ENCODE measurements around the gene FOXD2. TPM values are rescaled to one million over a fixed set of nuclear protein-coding genes. Genes with fewer than 3 reads are reported as not detected.

Gene FOXD2
- total and polyA plus RNA-seq, 2 experiments from 2014 or later, result 0.02 TPM; not detected in 1

- peak; percentile 21 to 55 for DNase-seq (ENCODE audit: low read depth in 1 of 2, low spot score in 1 of 2)
- Histone ChIP-seq H3K27me3 (peaks cover 100% of the 10 kb centered on the region), H3K9me3 (ENCODE audit: low read depth) (no peaks in the 10 kb centered on the region), H3K4me3 (peak overlapping the region; percentile 4), H3K4me1 (ENCODE audit: low read depth) (peaks cover 3% of the 10 kb centered on the region), H3K27ac (no peak overlapping the region), H3K36me3 (no peaks in the 10 kb centered on the region)
- no peak for TF ChIP-seq CTCF (IDR thresholded peaks at IDR 0.05; ENCODE audit: low read depth, low read length)
Observed at GRCh38 chr1:47444562-47445465, 7.0 kb downstream of the FOXD2 start.

- H3K9me3 ChIP-seq (ENCODE audit: low read depth), result no peaks in the 10 kb centered on the region
- H3K27me3 ChIP-seq, result peaks cover 100% of the 10 kb centered on the region
- TF ChIP-seq CTCF (IDR thresholded peaks at IDR 0.05; ENCODE audit: low read depth, low read length), result no peak
- H3K4me1 ChIP-seq (ENCODE audit: low read depth), result peaks cover 3% of the 10 kb centered on the region
- no peaks in the 10 kb centered on the region for H3K36me3 ChIP-seq
- DNase-seq (ENCODE audit: low read depth in 1 of 2, low spot score in 1 of 2), result no peak
- no peak overlapping the region for H3K27ac ChIP-seq
- H3K4me3 ChIP-seq, result no peak overlapping the region
Observed at GRCh38 chr1:47445823-47446550, 8.1 kb downstream of the FOXD2 start.

- peaks cover 96% of the 10 kb centered on the region for H3K27me3 ChIP-seq
- TF ChIP-seq CTCF (IDR thresholded peaks at IDR 0.05; ENCODE audit: low read depth, low read length), result no peak
- no peak overlapping the region for H3K27ac ChIP-seq
Observed at GRCh38 chr1:47448462-47449222, 10.8 kb downstream of the FOXD2 start.

GRCh38 chr1:47449822-47450552 is 12.1 kb downstream of the FOXD2 start:
- H3K27me3 ChIP-seq, result peaks cover 84% of the 10 kb centered on the region
- peak; percentile 60 for TF ChIP-seq CTCF (IDR thresholded peaks at IDR 0.05; ENCODE audit: low read depth, low read length)
- H3K4me3 ChIP-seq, result no peak overlapping the region
- H3K9me3 ChIP-seq (ENCODE audit: low read depth), result no peaks in the 10 kb centered on the region
- H3K36me3 ChIP-seq, result no peaks in the 10 kb centered on the region
- no peak overlapping the region for H3K27ac ChIP-seq
- DNase-seq (ENCODE audit: low read depth in 1 of 2, low spot score in 1 of 2), result peak; percentile 43 to 56
- H3K4me1 ChIP-seq (ENCODE audit: low read depth), result no peaks in the 10 kb centered on the region

More at GRCh38 chr1:47448462-47449222, 10.8 kb downstream of the FOXD2 start:
- Histone ChIP-seq H3K4me1 (ENCODE audit: low read depth) (peaks cover 3% of the 10 kb centered on the region), H3K36me3 (no peaks in the 10 kb centered on the region), H3K9me3 (ENCODE audit: low read depth) (no peaks in the 10 kb centered on the region), H3K4me3 (no peak overlapping the region)
- no peak for DNase-seq (ENCODE audit: low read depth in 1 of 2, low spot score in 1 of 2)

GRCh38 chr1:47450606-47451005 is 12.8 kb downstream of the FOXD2 start:
- H3K27me3 ChIP-seq, result peaks cover 81% of the 10 kb centered on the region
- no peak for TF ChIP-seq CTCF (IDR thresholded peaks at IDR 0.05; ENCODE audit: low read depth, low read length)
- H3K36me3 ChIP-seq, result no peaks in the 10 kb centered on the region
- no peak overlapping the region for H3K4me3 ChIP-seq
- H3K4me1 ChIP-seq (ENCODE audit: low read depth), result no peaks in the 10 kb centered on the region
- no peak overlapping the region for H3K27ac ChIP-seq
- DNase-seq (ENCODE audit: low read depth in 1 of 2, low spot score in 1 of 2), result no peak
- H3K9me3 ChIP-seq (ENCODE audit: low read depth), result no peaks in the 10 kb centered on the region
